ENCODE results near the gene NOD2.

- no peak for TF ChIP-seq HOXA7 (CRISPR knock-in tag; IDR thresholded peaks at IDR 0.05)
- no peak for TF ChIP-seq CREM (IDR thresholded peaks at IDR 0.05)
- no peak for TF ChIP-seq CREM (CRISPR knock-in tag; IDR thresholded peaks at IDR 0.05)
- no peak for TF ChIP-seq POLR2AphosphoS5 (IDR thresholded peaks at IDR 0.05; ENCODE audit: low read depth, low read length)
- TF ChIP-seq ZNF792 (CRISPR knock-in tag; IDR thresholded peaks at IDR 0.05), result no peak
- no peak for TF ChIP-seq TCF7L2 (IDR thresholded peaks at IDR 0.05; ENCODE audit: low read depth, low read length)
- no peak for TF ChIP-seq THAP9 (CRISPR knock-in tag; IDR thresholded peaks at IDR 0.05; ENCODE audit: borderline replicate concordance)
- no peak for TF ChIP-seq CTCF (CRISPR knock-in tag; IDR thresholded peaks at IDR 0.05)
- TF ChIP-seq ZNF569 (CRISPR knock-in tag; IDR thresholded peaks at IDR 0.05; ENCODE audit: borderline replicate concordance), result no peak
- TF ChIP-seq HOXD1 (CRISPR knock-in tag; IDR thresholded peaks at IDR 0.05), result no peak
- TF ChIP-seq MTF1 (CRISPR knock-in tag; IDR thresholded peaks at IDR 0.05), result no peak
- no peak for TF ChIP-seq PCBP1 (IDR thresholded peaks at IDR 0.05; ENCODE audit: borderline replicate concordance, low read depth, low read length)
- no peak for TF ChIP-seq ZHX2 (IDR thresholded peaks at IDR 0.05; ENCODE audit: low read depth)
- TF ChIP-seq ZHX2 (CRISPR knock-in tag; IDR thresholded peaks at IDR 0.05; ENCODE audit: borderline replicate concordance), result no peak
- TF ChIP-seq HMGXB4 (CRISPR knock-in tag; IDR thresholded peaks at IDR 0.05; ENCODE audit: borderline replicate concordance in 1 of 2, low read depth in 1 of 2), result no peak
- no peak for TF ChIP-seq ZBTB49 (CRISPR knock-in tag; IDR thresholded peaks at IDR 0.05; ENCODE audit: borderline replicate concordance)
These were observed 58.1 kb downstream of the NOD2 start for GRCh38 chr16:50751528-50751927.

Data from HepG2 (cell line).